Neural cell (in vitro differentiated cells): ENCODE results near the gene DOCK2.

Source experiments
- EP300 ChIP-seq: fragments of 450-650 bp; conservative IDR thresholded peaks from 2 replicates; pipeline ENCODE4 v1.6.1; 2014; ENCODE audit warnings: antibody characterized with exemption, mild to moderate bottlenecking, moderate library complexity; ENCODE audit not compliant: poor library complexity, severe bottlenecking
- EZH2 ChIP-seq: fragments of 200-600, 300-800 bp; shearing (Covaris generic), sonication (generic); IDR thresholded peaks from 2 replicates; pipeline ENCODE4 v1.6.1; 2014; ENCODE audit warnings: antibody characterized with exemption, low read length, borderline replicate concordance, mild to moderate bottlenecking; ENCODE audit not compliant: insufficient read depth, poor library complexity, severe bottlenecking
- MXI1 ChIP-seq: fragments of 450-650 bp; conservative IDR thresholded peaks from 2 replicates; pipeline ENCODE4 v1.6.1; 2014; ENCODE audit warnings: antibody characterized with exemption, mild to moderate bottlenecking; ENCODE audit not compliant: poor library complexity, severe bottlenecking
- POLR2AphosphoS5 ChIP-seq: IDR thresholded peaks from 2 replicates; pipeline ENCODE4 v1.6.1; 2012
- RAD21 ChIP-seq: fragments of 450-650 bp; conservative IDR thresholded peaks from 2 replicates; pipeline ENCODE4 v1.6.1; 2014; ENCODE audit warnings: antibody characterized with exemption, mild to moderate bottlenecking, moderate library complexity
- SMC3 ChIP-seq: fragments of 450-650 bp; conservative IDR thresholded peaks from 2 replicates; pipeline ENCODE4 v1.6.1; 2014; ENCODE audit warnings: antibody characterized with exemption, mild to moderate bottlenecking, moderate library complexity; ENCODE audit not compliant: poor library complexity
- TAF1 ChIP-seq: IDR thresholded peaks from 2 replicates; pipeline ENCODE4 v1.6.1; 2012; ENCODE audit warnings: low read depth
- TF ChIP-seq, protein P1 (sequence below): fragments of 450-650 bp; IDR thresholded peaks from 2 replicates; pipeline ENCODE4 v1.5.1; 2014; ENCODE audit warnings: antibody characterized with exemption, mild to moderate bottlenecking, moderate library complexity; ENCODE audit not compliant: poor library complexity, severe bottlenecking
- TF ChIP-seq, protein P2 (sequence below): IDR thresholded peaks from 2 replicates; pipeline ENCODE4 v1.6.1; 2012; ENCODE audit warnings: borderline replicate concordance

DNA sequence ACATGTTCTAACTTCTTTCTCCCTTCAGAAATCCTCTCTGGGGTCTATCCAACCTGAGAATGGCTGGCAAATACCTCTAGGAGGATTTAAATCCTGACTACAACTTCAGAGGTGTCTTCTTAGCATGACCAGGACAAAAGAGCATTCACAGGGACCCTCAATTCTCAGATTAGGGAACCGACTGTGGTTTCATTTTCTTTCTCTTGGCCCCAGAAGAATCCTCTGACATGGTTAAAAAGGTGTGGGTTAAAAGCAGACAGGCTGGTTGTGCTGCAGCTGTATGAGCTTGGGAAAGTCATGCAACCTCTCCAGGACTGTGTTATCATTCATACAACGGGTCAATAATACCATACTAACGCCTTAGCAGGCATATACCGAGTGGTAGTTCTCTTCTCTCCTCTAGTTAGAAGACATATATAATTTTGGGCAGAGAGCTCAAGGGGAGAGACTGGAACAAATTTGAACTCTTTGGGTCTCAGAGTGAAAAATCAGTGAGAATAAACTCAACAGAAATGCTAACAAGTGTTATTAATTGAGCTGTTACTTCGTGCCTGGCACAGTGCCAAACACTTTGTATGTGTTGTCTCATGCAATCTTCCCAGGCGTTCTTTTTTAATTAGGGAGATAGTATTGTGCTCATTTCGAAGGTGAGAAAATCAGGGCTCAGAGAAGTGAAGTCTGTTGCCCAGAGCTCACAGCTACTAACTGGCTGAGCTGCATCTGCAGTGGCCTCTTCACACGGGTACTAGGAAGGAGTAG lies 308.0 kb downstream of the DOCK2 start:
- TF ChIP-seq, protein P1, sequence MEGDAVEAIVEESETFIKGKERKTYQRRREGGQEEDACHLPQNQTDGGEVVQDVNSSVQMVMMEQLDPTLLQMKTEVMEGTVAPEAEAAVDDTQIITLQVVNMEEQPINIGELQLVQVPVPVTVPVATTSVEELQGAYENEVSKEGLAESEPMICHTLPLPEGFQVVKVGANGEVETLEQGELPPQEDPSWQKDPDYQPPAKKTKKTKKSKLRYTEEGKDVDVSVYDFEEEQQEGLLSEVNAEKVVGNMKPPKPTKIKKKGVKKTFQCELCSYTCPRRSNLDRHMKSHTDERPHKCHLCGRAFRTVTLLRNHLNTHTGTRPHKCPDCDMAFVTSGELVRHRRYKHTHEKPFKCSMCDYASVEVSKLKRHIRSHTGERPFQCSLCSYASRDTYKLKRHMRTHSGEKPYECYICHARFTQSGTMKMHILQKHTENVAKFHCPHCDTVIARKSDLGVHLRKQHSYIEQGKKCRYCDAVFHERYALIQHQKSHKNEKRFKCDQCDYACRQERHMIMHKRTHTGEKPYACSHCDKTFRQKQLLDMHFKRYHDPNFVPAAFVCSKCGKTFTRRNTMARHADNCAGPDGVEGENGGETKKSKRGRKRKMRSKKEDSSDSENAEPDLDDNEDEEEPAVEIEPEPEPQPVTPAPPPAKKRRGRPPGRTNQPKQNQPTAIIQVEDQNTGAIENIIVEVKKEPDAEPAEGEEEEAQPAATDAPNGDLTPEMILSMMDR, result no peak
- TF ChIP-seq POLR2AphosphoS5 (no peak), EP300 (no peak), EZH2 (no peak), TAF1 (no peak), RAD21 (no peak), SMC3 (no peak), MXI1 (no peak)
- TF ChIP-seq, protein P2, sequence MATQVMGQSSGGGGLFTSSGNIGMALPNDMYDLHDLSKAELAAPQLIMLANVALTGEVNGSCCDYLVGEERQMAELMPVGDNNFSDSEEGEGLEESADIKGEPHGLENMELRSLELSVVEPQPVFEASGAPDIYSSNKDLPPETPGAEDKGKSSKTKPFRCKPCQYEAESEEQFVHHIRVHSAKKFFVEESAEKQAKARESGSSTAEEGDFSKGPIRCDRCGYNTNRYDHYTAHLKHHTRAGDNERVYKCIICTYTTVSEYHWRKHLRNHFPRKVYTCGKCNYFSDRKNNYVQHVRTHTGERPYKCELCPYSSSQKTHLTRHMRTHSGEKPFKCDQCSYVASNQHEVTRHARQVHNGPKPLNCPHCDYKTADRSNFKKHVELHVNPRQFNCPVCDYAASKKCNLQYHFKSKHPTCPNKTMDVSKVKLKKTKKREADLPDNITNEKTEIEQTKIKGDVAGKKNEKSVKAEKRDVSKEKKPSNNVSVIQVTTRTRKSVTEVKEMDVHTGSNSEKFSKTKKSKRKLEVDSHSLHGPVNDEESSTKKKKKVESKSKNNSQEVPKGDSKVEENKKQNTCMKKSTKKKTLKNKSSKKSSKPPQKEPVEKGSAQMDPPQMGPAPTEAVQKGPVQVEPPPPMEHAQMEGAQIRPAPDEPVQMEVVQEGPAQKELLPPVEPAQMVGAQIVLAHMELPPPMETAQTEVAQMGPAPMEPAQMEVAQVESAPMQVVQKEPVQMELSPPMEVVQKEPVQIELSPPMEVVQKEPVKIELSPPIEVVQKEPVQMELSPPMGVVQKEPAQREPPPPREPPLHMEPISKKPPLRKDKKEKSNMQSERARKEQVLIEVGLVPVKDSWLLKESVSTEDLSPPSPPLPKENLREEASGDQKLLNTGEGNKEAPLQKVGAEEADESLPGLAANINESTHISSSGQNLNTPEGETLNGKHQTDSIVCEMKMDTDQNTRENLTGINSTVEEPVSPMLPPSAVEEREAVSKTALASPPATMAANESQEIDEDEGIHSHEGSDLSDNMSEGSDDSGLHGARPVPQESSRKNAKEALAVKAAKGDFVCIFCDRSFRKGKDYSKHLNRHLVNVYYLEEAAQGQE, result no peak
